H1 (cell line): ENCODE results near the gene IGSF5. TPM values are rescaled to one million over a fixed set of nuclear protein-coding genes. Genes with fewer than 3 reads are reported as not detected.

ENCODE experiments used
- ATF2 ChIP-seq: IDR thresholded peaks from 2 replicates; pipeline ENCODE4 v1.6.1; 2012; ENCODE audit warnings: low read length, inconsistent platforms
- SAP30 ChIP-seq: fragments of 300-600 bp; sonication (generic); IDR thresholded peaks from 2 replicates; pipeline ENCODE4 v1.7.1; 2012; ENCODE audit warnings: low read length, moderate library complexity, mild to moderate bottlenecking, inconsistent platforms; ENCODE audit not compliant: insufficient read depth, insufficient replicate concordance
- polyA plus RNA-seq, 7 experiments: library from polyadenylated mRNA; depleted of rRNA in 3 of 7; stranded (reverse) in 5 of 7; unstranded in 2 of 7; fragments of >200 nt in 5 of 7; fragments of 200-250 nt in 2 of 7; gene quantifications; 1 replicate in 5 of 7; 2 replicates in 1 of 7; 4 replicates in 1 of 7; pipeline versions ENCODE4 v1.2.1 to v1.2.3, GENCODE V29; 2011 to 2013; ENCODE audit warnings: missing spikeins in 2 of 7, mixed read lengths in 2 of 7
- total RNA-seq: library from RNA; stranded (reverse); fragmentation: NEBNext Ultra II Directional; extraction: Animal tissue kit (Norgen Biotek cat#: 25700); gene quantifications from 2 replicates; pipeline ENCODE4 v1.2.1, GENCODE V29; 2021

The IGSF5 gene
- total and polyA plus RNA-seq, 2 of the 8 experiments (the other 6 are each of a cell fraction or from before 2014, with no cell fraction given): 4.4 to 5.4 TPM

GRCh38 chr21:39696196-39696595 lies 48.8 kb upstream of the IGSF5 start (continued):
- no peak for TF ChIP-seq ATF2
- TF ChIP-seq SAP30: no peak
